OCI-LY1 (cell line): ENCODE results near the gene OGN.

Source experiments
- EZH2 ChIP-seq: fragments of 200-600 bp; sonication (generic), shearing (Covaris generic); IDR thresholded peaks from 2 replicates; pipeline ENCODE4 v1.8.0; 2017; ENCODE audit warnings: borderline replicate concordance, mixed run types, mild to moderate bottlenecking, antibody characterized with exemption, low read length, moderate library complexity, mixed read lengths
- TF ChIP-seq, protein P1 (sequence below): fragments of 200-600 bp; sonication (generic), shearing (Covaris generic); IDR thresholded peaks from 2 replicates; pipeline ENCODE4 v1.5.1; 2017; ENCODE audit warnings: mild to moderate bottlenecking, antibody characterized with exemption, low read length, moderate library complexity, mixed read lengths

DNA sequence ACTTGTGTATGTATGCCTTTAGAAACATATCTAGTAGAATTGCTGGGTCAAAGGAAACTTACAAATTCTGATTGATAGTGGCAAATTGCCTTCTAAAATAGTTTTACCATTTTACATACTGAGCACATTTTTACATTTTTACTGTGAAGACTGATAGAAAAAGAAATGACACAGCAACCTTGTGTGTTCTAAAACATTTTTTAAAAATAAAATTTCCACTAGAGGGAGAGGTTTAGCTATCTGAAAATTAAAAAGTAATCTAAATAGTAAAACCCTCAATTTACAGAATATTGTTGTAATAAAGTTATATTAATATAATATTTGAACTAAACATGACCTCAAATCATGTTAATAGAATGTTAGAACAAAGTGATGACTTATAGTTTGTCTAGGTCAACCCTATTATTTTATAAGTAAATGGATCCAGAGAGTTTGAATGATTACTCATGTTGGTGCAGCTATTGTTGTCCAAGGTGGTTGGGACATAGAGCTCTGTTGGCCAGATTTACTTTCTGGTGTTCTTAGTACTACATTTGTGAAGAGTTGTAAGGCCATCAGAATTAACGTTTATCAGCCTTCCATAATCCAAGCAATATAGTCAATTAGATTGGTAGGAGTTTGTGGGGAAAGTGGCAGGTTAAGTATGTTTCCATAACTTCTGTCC lies 61.4 kb downstream of the OGN start:
- TF ChIP-seq, protein P1, sequence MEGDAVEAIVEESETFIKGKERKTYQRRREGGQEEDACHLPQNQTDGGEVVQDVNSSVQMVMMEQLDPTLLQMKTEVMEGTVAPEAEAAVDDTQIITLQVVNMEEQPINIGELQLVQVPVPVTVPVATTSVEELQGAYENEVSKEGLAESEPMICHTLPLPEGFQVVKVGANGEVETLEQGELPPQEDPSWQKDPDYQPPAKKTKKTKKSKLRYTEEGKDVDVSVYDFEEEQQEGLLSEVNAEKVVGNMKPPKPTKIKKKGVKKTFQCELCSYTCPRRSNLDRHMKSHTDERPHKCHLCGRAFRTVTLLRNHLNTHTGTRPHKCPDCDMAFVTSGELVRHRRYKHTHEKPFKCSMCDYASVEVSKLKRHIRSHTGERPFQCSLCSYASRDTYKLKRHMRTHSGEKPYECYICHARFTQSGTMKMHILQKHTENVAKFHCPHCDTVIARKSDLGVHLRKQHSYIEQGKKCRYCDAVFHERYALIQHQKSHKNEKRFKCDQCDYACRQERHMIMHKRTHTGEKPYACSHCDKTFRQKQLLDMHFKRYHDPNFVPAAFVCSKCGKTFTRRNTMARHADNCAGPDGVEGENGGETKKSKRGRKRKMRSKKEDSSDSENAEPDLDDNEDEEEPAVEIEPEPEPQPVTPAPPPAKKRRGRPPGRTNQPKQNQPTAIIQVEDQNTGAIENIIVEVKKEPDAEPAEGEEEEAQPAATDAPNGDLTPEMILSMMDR: no peak
- TF ChIP-seq EZH2: no peak
